Liver (tissue), 9 donors: ENCODE results near the gene KLHDC7B. TPM values are rescaled to one million over a fixed set of nuclear protein-coding genes. Genes with fewer than 3 reads are reported as not detected.

Source experiments
- DNase-seq: peaks from one replicate; pipeline ENCODE4 v3.0.0-alpha.2; 2017; ENCODE audit warnings: low spot score
- H3K27ac ChIP-seq, 2 donors: one replicate each; pipeline ENCODE4 v1.7.0; 2013; ENCODE audit warnings: inconsistent platforms in 2 of 2, low read length in 2 of 2, control low read depth in 1 of 2, low read depth in 1 of 2, mild to moderate bottlenecking in 1 of 2
- H3K27me3 ChIP-seq, 4 donors: one replicate each; pipeline versions ENCODE4 v1.6.1 to v1.7.0; 2013; ENCODE audit warnings: low read length in 3 of 4, inconsistent platforms in 1 of 4, mild to moderate bottlenecking in 1 of 4, moderate library complexity in 1 of 4; ENCODE audit not compliant: control insufficient read depth in 4 of 4, insufficient read depth in 4 of 4
- H3K36me3 ChIP-seq, 4 donors: one replicate each; pipeline versions ENCODE4 v1.6.1 to v1.7.0; 2013; ENCODE audit warnings: low read length in 3 of 4, mild to moderate bottlenecking in 3 of 4, low read depth in 1 of 4, moderate library complexity in 1 of 4; ENCODE audit not compliant: control insufficient read depth in 4 of 4, insufficient read depth in 3 of 4
- H3K4me1 ChIP-seq, 4 donors: one replicate each; pipeline versions ENCODE4 v1.6.1 to v1.7.0; 2013; ENCODE audit warnings: low read length in 3 of 4, mild to moderate bottlenecking in 3 of 4, moderate library complexity in 1 of 4; ENCODE audit not compliant: control insufficient read depth in 4 of 4, insufficient read depth in 4 of 4
- H3K4me3 ChIP-seq, 3 donors: one replicate each; pipeline versions ENCODE4 v1.6.1 to v1.7.0; 2013; ENCODE audit warnings: low read length in 3 of 3, control low read depth in 1 of 3, low read depth in 1 of 3, mild to moderate bottlenecking in 1 of 3
- H3K9ac ChIP-seq, 2 donors: one replicate each; pipeline ENCODE4 v1.7.0; 2013; ENCODE audit warnings: low read length in 2 of 2, mild to moderate bottlenecking in 2 of 2, moderate library complexity in 2 of 2, control low read depth in 1 of 2, low read depth in 1 of 2
- H3K9me3 ChIP-seq, 4 donors: one replicate each; pipeline versions ENCODE4 v1.6.1 to v1.7.0; 2013; ENCODE audit warnings: low read length in 3 of 4; ENCODE audit not compliant: control insufficient read depth in 4 of 4
- ATF3 ChIP-seq: IDR thresholded peaks from 2 replicates; pipeline ENCODE4 v1.6.1; 2016; ENCODE audit warnings: antibody characterized with exemption
- CTCF ChIP-seq: fragments of 150-350 bp; IDR thresholded peaks from 2 replicates; pipeline ENCODE4 v1.5.1; 2017; ENCODE audit warnings: improper control_type of control experiment, low read depth, low read length; ENCODE audit not compliant: missing input control
- EGR1 ChIP-seq, 2 donors: IDR thresholded peaks; 2 replicates each; pipeline ENCODE4 v1.6.1; 2016 to 2018; ENCODE audit warnings: antibody characterized with exemption in 2 of 2, low read depth in 2 of 2
- FOXA1 ChIP-seq: IDR thresholded peaks from 2 replicates; pipeline ENCODE4 v1.6.1; 2016; ENCODE audit warnings: antibody characterized with exemption
- FOXA2 ChIP-seq: IDR thresholded peaks from 2 replicates; pipeline ENCODE4 v1.6.1; 2016; ENCODE audit warnings: antibody characterized with exemption
- GABPA ChIP-seq, 2 donors: IDR thresholded peaks in 1 of 2; conservative IDR thresholded peaks in 1 of 2; 2 replicates each; pipeline ENCODE4 v1.6.1; 2016; ENCODE audit warnings: antibody characterized with exemption in 2 of 2, mild to moderate bottlenecking in 1 of 2, moderate library complexity in 1 of 2
- HNF4A ChIP-seq, 2 donors: conservative IDR thresholded peaks; 2 replicates each; pipeline ENCODE4 v1.6.1; 2016; ENCODE audit warnings: antibody characterized with exemption in 2 of 2, mild to moderate bottlenecking in 2 of 2
- JUND ChIP-seq, 2 donors: IDR thresholded peaks; 2 replicates each; pipeline ENCODE4 v1.6.1; 2016; ENCODE audit warnings: antibody characterized with exemption in 2 of 2
- MAX ChIP-seq: IDR thresholded peaks from 2 replicates; pipeline ENCODE4 v1.6.1; 2016; ENCODE audit warnings: antibody characterized with exemption
- NR2F2 ChIP-seq: IDR thresholded peaks from 2 replicates; pipeline ENCODE4 v1.6.1; 2016; ENCODE audit warnings: antibody characterized with exemption
- RAD21 ChIP-seq, 2 donors: IDR thresholded peaks; 2 replicates each; pipeline ENCODE4 v1.6.1; 2016; ENCODE audit warnings: antibody characterized with exemption in 2 of 2, mild to moderate bottlenecking in 2 of 2
- REST ChIP-seq: IDR thresholded peaks from 2 replicates; pipeline ENCODE4 v1.6.1; 2016; ENCODE audit warnings: antibody characterized with exemption, mild to moderate bottlenecking
- RXRA ChIP-seq, 2 donors: IDR thresholded peaks; 2 replicates each; pipeline ENCODE4 v1.6.1; 2017 to 2018; ENCODE audit warnings: antibody characterized with exemption in 2 of 2, mild to moderate bottlenecking in 1 of 2
- SP1 ChIP-seq: IDR thresholded peaks from 2 replicates; pipeline ENCODE4 v1.6.1; 2018; ENCODE audit warnings: antibody characterized with exemption, mild to moderate bottlenecking
- TAF1 ChIP-seq: conservative IDR thresholded peaks from 2 replicates; pipeline ENCODE4 v1.6.1; 2016; ENCODE audit warnings: antibody characterized with exemption, mild to moderate bottlenecking
- YY1 ChIP-seq: IDR thresholded peaks from 2 replicates; pipeline ENCODE4 v1.6.1; 2016; ENCODE audit warnings: antibody characterized with exemption, mild to moderate bottlenecking
- ZBTB33 ChIP-seq: IDR thresholded peaks from 2 replicates; pipeline ENCODE4 v1.6.1; 2016; ENCODE audit warnings: antibody characterized with exemption
- WGBS: extraction: QIAGEN DNeasy Blood & Tissue Kit; methylation state at CpG from one replicate; pipeline ENCODE4 v1.1.7; 2013; 5-methylcytosine and 5-hydroxymethylcytosine counted together
- polyA plus RNA-seq, 2 donors: library from polyadenylated mRNA; stranded (reverse) in 1 of 2; unstranded in 1 of 2; fragments of 200-250 nt in 1 of 2; fragments of >200 nt in 1 of 2; fragmentation: Nextera tagmentation in 1 of 2; extraction: Ambion mirVana in 1 of 2; gene quantifications; one replicate each; pipeline versions ENCODE4 v1.2.1 to v1.2.3, GENCODE V29; 2013 to 2015
- total RNA-seq, 2 donors: library from RNA; depleted of rRNA; stranded (reverse); fragments of >200 nt; gene quantifications; one replicate each; pipeline ENCODE4 v1.2.3, GENCODE V29; 2014
- donor health status: healthy.
- donor health status: healthy.
- donor health status: healthy.
- donor health status: healthy.
- donor health status: healthy.

The KLHDC7B gene
- total and polyA plus RNA-seq, 4 donors = 0.08 to 0.16 (median 0.08) TPM; not detected in 1

GRCh38 chr22:50525104-50525857 is 20.4 kb upstream of the KLHDC7B start, which contains the start of gene SCO2:
Gene SCO2, minus strand, starts transcription at chr22:50525598. Its CDS starts 1,187 bp downstream, at chr22:50524411.
- peak within 1 kb of the TSS; percentile 44 to 77 (median 73) for H3K4me3 ChIP-seq
- no peaks in the 10 kb centered on the region for H3K9me3 ChIP-seq
- peak within 1 kb of the TSS; percentile 24 to 59 for H3K9ac ChIP-seq
- peaks cover 9 to 29% (median 11%) of the 10 kb centered on the region in 4 donors for H3K36me3 ChIP-seq
- WGBS = under 1% methylated on average over 84 of the region's 84 CpGs
- TF ChIP-seq YY1 (no peak), EGR1 (IDR thresholded peaks at IDR 0.05; ENCODE audit: low read depth in 2 of 2) (peak; percentile 59 to 84), HNF4A (conservative IDR thresholded peaks at IDR 0.05) (no peak), ZBTB33 (no peak), FOXA1 (no peak), JUND (IDR thresholded peaks at IDR 0.05) (no peak), NR2F2 (peak; percentile 6), ATF3 (no peak), GABPA (IDR thresholded peaks at IDR 0.05 in 1 of 2, conservative IDR thresholded peaks at IDR 0.05 in 1 of 2) (no peak), RXRA (IDR thresholded peaks at IDR 0.05) (peak; percentile 88 to 95), CTCF (peak; percentile 21), SP1 (peak; percentile 45), FOXA2 (no peak), MAX (no peak), RAD21 (IDR thresholded peaks at IDR 0.05) (peak; percentile 15 to 48)
- no peaks in the 10 kb centered on the region for H3K27me3 ChIP-seq
- peak within 1 kb of the TSS; percentile 92 to 96 for H3K27ac ChIP-seq
- DNase-seq = peak; percentile 96
- peaks cover 13 to 57% (median 31%) of the 10 kb centered on the region in 4 donors for H3K4me1 ChIP-seq

GRCh38 chr22:50525858-50526107 is 19.9 kb upstream of the KLHDC7B start:
- TF ChIP-seq GABPA (IDR thresholded peaks at IDR 0.05 in 1 of 2, conservative IDR thresholded peaks at IDR 0.05 in 1 of 2) (no peak), REST (no peak), FOXA2 (no peak), EGR1 (IDR thresholded peaks at IDR 0.05; ENCODE audit: low read depth in 2 of 2) (no peak), SP1 (no peak), TAF1 (no peak), YY1 (no peak), MAX (no peak), NR2F2 (no peak), HNF4A (conservative IDR thresholded peaks at IDR 0.05) (no peak), JUND (IDR thresholded peaks at IDR 0.05) (no peak), FOXA1 (no peak), RAD21 (IDR thresholded peaks at IDR 0.05) (no peak), ZBTB33 (no peak), RXRA (IDR thresholded peaks at IDR 0.05) (no peak)
- peaks cover 13 to 61% (median 31%) of the 10 kb centered on the region in 4 donors for H3K4me1 ChIP-seq

More at GRCh38 chr22:50525858-50526107, 19.9 kb upstream of the KLHDC7B start:
- DNase-seq = no peak
- Histone ChIP-seq H3K4me3 (peak overlapping the region; percentile 44 to 77 (median 73)), H3K36me3 (peaks cover 9 to 29% (median 11%) of the 10 kb centered on the region in 4 donors), H3K27me3 (no peaks in the 10 kb centered on the region), H3K27ac (peak overlapping the region; percentile 92 to 96), H3K9me3 (no peaks in the 10 kb centered on the region), H3K9ac (no peak overlapping the region)
- WGBS = under 1% methylated on average over 33 of the region's 33 CpGs
